ENCODE measurements around the gene DPP4. TPM values are rescaled to one million over a fixed set of nuclear protein-coding genes. Genes with fewer than 3 reads are reported as not detected.
A peak's percentile ranks its signal among the peaks of the same experiment; 100 is the strongest.

The DPP4 gene
- total RNA-seq, 2 donors from 2014 or later, result 89.4 to 102 TPM

- H3K4me3 Mint-ChIP-seq, result no peak overlapping the region
- no peaks in the 10 kb centered on the region for H3K9me3 Mint-ChIP-seq
- DNase-seq (ENCODE audit: low spot score) (no peak), ATAC-seq (no peak)
- H3K36me3 Mint-ChIP-seq, result no peaks in the 10 kb centered on the region
- peaks cover 0 to 3% of the 10 kb centered on the region in 2 donors for H3K4me1 Mint-ChIP-seq (ENCODE audit: low read depth in 2 of 2)
- no peak overlapping the region for H3K27ac Mint-ChIP-seq
- peaks cover 10 to 12% of the 10 kb centered on the region in 2 donors for H3K27me3 Mint-ChIP-seq
Observed at GRCh38 chr2:162100579-162100978, 26.6 kb upstream of the DPP4 start.

- Mint-ChIP-seq H3K9me3 (no peaks in the 10 kb centered on the region), H3K4me3 (no peak overlapping the region), H3K27me3 (peaks cover 10 to 12% of the 10 kb centered on the region in 2 donors), H3K36me3 (no peaks in the 10 kb centered on the region), H3K4me1 (ENCODE audit: low read depth in 2 of 2) (peaks cover 0 to 3% of the 10 kb centered on the region in 2 donors), H3K27ac (no peak overlapping the region)
- ATAC-seq, result no peak
- no peak for DNase-seq (ENCODE audit: low spot score)
Observed at GRCh38 chr2:162099836-162100235, 25.8 kb upstream of the DPP4 start.

DNA sequence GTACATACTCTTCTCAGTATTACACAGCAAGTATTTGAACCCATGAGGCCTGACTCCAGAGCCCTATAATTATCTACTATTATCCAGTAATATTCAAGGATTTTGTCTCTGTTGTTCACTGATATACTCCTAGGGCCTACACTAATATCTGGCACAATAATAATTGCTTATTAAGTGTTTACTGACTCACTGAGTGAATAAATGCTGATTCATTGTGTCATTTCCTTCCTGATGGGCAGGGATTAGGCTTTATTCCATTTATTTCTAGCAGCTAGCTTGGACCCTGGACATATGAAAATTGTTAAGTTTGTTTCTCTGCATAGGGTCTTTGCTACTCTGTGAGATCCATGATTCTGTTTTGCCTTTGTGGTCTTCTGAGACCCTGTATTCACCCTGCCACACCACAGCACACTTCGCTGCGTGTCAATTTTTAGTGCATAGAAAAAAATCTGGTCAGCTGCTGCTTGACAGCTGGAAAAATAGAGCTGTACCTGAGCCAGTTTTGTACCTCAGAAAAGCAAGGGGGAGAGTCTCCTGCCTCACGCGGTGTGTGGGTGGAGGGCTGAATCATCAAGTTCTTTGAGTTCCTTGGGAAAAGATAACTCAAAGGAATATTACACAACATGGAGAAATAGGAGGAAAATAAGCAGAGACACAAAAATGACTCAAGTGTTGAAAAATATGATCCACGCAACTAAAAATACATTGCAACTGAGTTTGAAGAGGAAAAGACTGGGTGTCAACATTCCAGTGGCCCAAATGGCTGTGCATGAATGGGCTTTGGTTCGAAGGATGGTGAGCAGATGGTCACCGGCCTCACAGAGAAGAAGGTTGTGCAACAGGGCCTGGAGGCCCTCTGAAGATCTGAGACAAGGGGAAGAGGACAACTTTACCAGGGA, 18.9 kb upstream of the DPP4 start:
- Mint-ChIP-seq H3K9me3 (no peaks in the 10 kb centered on the region), H3K36me3 (no peaks in the 10 kb centered on the region), H3K4me3 (no peak overlapping the region), H3K4me1 (ENCODE audit: low read depth in 2 of 2) (peaks cover 0 to 5% of the 10 kb centered on the region in 2 donors), H3K27ac (peak overlapping the region in 1 of 2 donors; percentile 55), H3K27me3 (peaks cover 4 to 5% of the 10 kb centered on the region in 2 donors)
- no peak for DNase-seq (ENCODE audit: low spot score)
- ATAC-seq, result no peak

- DNase-seq (ENCODE audit: low spot score) (no peak), ATAC-seq (no peak)
- peaks cover 0 to 5% of the 10 kb centered on the region in 2 donors for H3K4me1 Mint-ChIP-seq (ENCODE audit: low read depth in 2 of 2)
- H3K36me3 Mint-ChIP-seq, result no peaks in the 10 kb centered on the region
- no peaks in the 10 kb centered on the region for H3K9me3 Mint-ChIP-seq
- H3K4me3 Mint-ChIP-seq, result no peak overlapping the region
- H3K27ac Mint-ChIP-seq, result peak overlapping the region in 1 of 2 donors; percentile 55
- no peaks in the 10 kb centered on the region for H3K27me3 Mint-ChIP-seq
Observed at GRCh38 chr2:162092008-162092390, 18.0 kb upstream of the DPP4 start.

DNA sequence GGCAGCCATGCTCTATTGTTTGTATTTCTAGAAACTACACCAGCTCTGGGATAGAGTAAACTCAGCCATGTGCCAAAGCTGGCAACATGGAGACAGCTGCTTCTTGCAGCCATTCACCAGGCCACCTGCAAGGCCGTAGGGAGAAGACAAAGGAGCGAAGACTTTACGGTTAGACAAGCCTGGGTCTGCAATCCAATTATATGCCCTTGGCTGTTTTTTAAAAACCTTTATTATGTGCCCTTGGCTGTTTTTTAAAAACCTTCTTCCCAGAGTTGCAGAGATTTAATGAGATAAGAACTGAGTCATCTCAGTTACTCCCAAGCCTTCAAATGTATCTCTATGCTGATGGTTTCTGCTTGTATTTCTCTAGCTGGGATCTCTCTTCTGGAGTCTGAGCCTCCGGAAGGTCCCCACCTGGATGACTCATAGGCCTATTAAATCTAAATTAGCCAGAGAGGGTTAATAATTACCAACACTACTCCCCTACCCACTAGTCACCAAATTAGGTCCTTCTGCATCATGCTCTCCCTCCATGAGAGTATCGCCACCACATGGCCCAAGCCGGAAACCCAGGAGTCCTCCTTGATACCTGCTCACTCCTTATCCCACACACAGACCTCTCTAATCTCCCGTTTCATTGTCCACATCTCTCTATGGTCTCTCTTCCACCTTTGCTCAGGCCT, 17.5 kb upstream of the DPP4 start:
- Mint-ChIP-seq H3K4me1 (ENCODE audit: low read depth in 2 of 2) (peaks cover 0 to 5% of the 10 kb centered on the region in 2 donors), H3K4me3 (no peak overlapping the region), H3K27me3 (no peaks in the 10 kb centered on the region), H3K27ac (no peak overlapping the region), H3K9me3 (no peaks in the 10 kb centered on the region), H3K36me3 (no peaks in the 10 kb centered on the region)
- DNase-seq (ENCODE audit: low spot score) (no peak), ATAC-seq (no peak)

DNA sequence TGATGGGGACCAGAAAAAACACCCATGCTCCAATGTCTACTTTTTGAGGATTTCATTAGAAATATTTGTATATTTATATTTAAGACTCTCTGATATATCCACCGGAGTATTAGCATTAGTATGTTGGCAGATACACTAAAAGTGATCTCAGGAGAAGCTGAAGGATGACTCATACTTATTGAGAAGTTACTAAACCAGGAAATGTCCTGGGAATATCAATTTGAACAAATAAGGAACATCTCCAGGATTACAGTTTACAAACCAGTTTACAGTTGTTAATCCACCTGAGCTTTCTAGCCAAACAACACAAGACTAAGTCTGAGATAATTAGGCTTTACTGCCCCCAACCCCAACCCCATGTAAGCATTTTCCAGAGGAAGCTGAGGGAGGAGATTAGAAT, 16.1 kb upstream of the DPP4 start:
- no peaks in the 10 kb centered on the region for H3K9me3 Mint-ChIP-seq
- DNase-seq (ENCODE audit: low spot score), result no peak
- peaks cover 0 to 5% of the 10 kb centered on the region in 2 donors for H3K4me1 Mint-ChIP-seq (ENCODE audit: low read depth in 2 of 2)
- H3K4me3 Mint-ChIP-seq, result no peak overlapping the region
- no peak for ATAC-seq
- no peaks in the 10 kb centered on the region for H3K36me3 Mint-ChIP-seq
- peak overlapping the region in 1 of 2 donors; percentile 7 for H3K27ac Mint-ChIP-seq
- H3K27me3 Mint-ChIP-seq, result no peaks in the 10 kb centered on the region

DNA sequence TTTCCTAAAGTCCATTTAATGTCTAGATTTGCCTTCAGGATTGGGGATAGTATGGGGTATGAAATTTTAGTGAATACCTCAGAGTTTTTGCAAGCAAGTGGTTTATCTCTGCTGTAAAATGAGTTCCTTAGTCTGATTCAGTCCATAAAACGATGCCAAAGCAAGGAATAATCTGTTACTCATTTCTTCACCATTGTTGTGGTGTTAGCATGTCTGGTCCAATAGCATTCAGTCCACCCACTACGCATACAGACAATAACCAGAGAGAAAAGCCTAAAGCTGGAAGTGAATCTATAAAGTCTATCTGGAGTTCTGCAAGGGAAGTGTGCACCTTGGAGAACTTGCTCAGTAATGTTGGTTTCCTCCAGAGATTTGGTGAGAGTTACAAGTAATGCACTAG, 12.9 kb upstream of the DPP4 start:
- peaks cover 0 to under 1% of the 10 kb centered on the region in 2 donors for H3K4me1 Mint-ChIP-seq (ENCODE audit: low read depth in 2 of 2)
- no peak overlapping the region for H3K27ac Mint-ChIP-seq
- no peaks in the 10 kb centered on the region for H3K9me3 Mint-ChIP-seq
- DNase-seq (ENCODE audit: low spot score), result no peak
- no peak overlapping the region for H3K4me3 Mint-ChIP-seq
- H3K27me3 Mint-ChIP-seq, result no peaks in the 10 kb centered on the region
- no peaks in the 10 kb centered on the region for H3K36me3 Mint-ChIP-seq
- no peak for ATAC-seq

DNA sequence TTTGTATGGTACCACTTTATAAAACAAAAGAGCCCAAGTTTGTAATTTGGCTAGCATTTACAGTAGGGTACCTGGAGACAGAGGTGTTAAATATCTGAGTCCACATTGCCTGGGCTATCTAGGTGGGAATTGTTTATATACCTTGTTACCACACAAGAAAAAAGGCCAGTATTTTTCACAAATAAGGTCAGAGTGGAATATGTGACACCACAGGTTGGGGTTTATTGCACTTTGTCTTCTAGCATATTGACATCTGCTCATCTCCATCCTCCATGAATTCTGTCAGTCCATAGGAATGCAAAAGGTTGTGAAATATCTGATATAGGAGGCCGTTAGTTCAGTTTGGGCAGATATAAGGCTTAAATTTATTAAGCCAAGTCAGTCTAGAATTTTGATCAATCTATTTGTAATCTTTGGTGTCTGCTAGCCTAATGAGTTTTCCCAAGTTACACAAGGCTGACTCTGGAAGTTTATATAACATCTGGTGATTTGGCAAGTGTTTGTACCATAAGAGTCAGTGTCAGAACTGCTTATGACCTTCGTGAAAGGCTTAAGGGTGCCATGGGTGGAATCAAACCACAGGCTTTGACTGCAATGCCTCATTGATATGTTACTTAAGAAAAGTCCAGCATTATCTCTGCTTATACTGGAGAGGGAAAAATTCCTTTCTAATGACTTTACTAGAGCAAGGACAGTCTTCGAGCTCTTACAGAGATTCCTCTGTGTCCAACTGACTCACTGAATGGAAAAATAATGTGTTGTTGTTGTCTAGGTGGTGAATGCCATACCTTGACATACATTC, 11.3 kb upstream of the DPP4 start:
- H3K27ac Mint-ChIP-seq, result no peak overlapping the region
- peaks cover 4% of the 10 kb centered on the region for H3K9me3 Mint-ChIP-seq
- H3K4me1 Mint-ChIP-seq (ENCODE audit: low read depth in 2 of 2), result no peaks in the 10 kb centered on the region
- no peaks in the 10 kb centered on the region for H3K36me3 Mint-ChIP-seq
- no peak for ATAC-seq
- H3K27me3 Mint-ChIP-seq, result no peaks in the 10 kb centered on the region
- no peak overlapping the region for H3K4me3 Mint-ChIP-seq
- no peak for DNase-seq (ENCODE audit: low spot score)

DNA sequence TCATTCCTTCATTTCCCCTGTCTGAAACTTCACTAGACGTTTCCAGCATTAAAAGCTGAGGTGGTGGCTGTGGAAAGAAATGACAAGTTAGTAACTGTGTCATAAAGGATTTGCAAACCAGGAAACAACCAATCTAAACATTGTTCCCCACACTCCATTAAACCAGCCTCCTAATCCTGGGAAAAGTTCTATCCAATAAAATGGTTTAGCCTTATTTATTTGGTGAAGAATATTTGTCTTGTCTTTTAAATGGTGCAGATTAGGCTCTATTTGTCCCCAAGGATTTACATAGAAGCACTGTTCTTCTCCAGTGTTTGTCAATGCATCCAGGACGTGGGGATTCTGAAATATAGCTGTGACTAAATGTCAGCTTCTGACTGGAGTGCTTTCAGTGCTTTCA, 10.5 kb upstream of the DPP4 start:
- Mint-ChIP-seq H3K9me3 (peaks cover 4% of the 10 kb centered on the region), H3K27ac (no peak overlapping the region), H3K27me3 (no peaks in the 10 kb centered on the region), H3K4me1 (ENCODE audit: low read depth in 2 of 2) (no peaks in the 10 kb centered on the region), H3K4me3 (no peak overlapping the region), H3K36me3 (peaks cover 7% of the 10 kb centered on the region)
- no peak for ATAC-seq
- no peak for DNase-seq (ENCODE audit: low spot score)

- no peak overlapping the region for H3K4me3 Mint-ChIP-seq
- no peak overlapping the region for H3K27ac Mint-ChIP-seq
- no peaks in the 10 kb centered on the region for H3K27me3 Mint-ChIP-seq
- peaks cover 7% of the 10 kb centered on the region for H3K9me3 Mint-ChIP-seq
- no peaks in the 10 kb centered on the region for H3K4me1 Mint-ChIP-seq (ENCODE audit: low read depth in 2 of 2)
- ATAC-seq (no peak), DNase-seq (ENCODE audit: low spot score) (no peak)
- peaks cover 20% of the 10 kb centered on the region for H3K36me3 Mint-ChIP-seq
Observed at GRCh38 chr2:162082681-162083080, 8.7 kb upstream of the DPP4 start.

- ATAC-seq (no peak), DNase-seq (ENCODE audit: low spot score) (no peak)
- no peak overlapping the region for H3K27ac Mint-ChIP-seq
- H3K36me3 Mint-ChIP-seq, result peaks cover 24% of the 10 kb centered on the region
- no peak overlapping the region for H3K4me3 Mint-ChIP-seq
- H3K27me3 Mint-ChIP-seq, result no peaks in the 10 kb centered on the region
- no peaks in the 10 kb centered on the region for H3K4me1 Mint-ChIP-seq (ENCODE audit: low read depth in 2 of 2)
- peaks cover 7% of the 10 kb centered on the region for H3K9me3 Mint-ChIP-seq
Observed at GRCh38 chr2:162082036-162082435, 8.0 kb upstream of the DPP4 start.

- no peak for ATAC-seq
- Mint-ChIP-seq H3K27ac (no peak overlapping the region), H3K4me3 (no peak overlapping the region), H3K4me1 (ENCODE audit: low read depth in 2 of 2) (peaks cover 13 to 17% of the 10 kb centered on the region in 2 donors), H3K9me3 (peaks cover 7% of the 10 kb centered on the region), H3K36me3 (peaks cover 31% of the 10 kb centered on the region), H3K27me3 (peaks cover 0 to 6% of the 10 kb centered on the region in 2 donors)
- no peak for DNase-seq (ENCODE audit: low spot score)
Observed at GRCh38 chr2:162079514-162079913, 5.5 kb upstream of the DPP4 start.

DNA sequence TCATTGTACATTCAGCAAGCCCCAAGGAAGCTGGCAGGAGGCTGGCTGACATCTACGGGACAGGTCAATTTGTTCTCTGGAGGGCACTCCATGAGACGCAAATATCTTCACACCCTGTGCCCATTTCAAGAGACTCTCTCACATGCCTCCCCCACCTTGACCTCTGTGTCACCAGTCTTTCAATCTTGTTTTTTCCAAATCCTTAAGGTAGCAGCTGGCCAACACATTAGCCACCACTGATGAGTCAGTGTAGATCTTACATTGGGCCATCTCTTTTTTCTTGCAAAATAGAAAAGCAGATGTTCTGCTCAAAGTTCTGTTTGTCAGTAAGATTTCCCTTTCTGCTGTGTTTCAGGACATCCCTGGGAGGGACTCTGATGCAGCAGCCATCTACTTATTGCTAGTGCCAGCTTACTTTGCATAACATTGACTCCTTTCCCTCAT, 1.7 kb upstream of the DPP4 start:
- H3K4me1 Mint-ChIP-seq (ENCODE audit: low read depth in 2 of 2), result peaks cover 32 to 39% of the 10 kb centered on the region in 2 donors
- peak overlapping the region in 1 of 2 donors; percentile 40 for H3K27ac Mint-ChIP-seq
- H3K27me3 Mint-ChIP-seq, result peaks cover 6 to 9% of the 10 kb centered on the region in 2 donors
- ATAC-seq (peak in 1 of 2 donors; percentile 38), DNase-seq (ENCODE audit: low spot score) (no peak)
- H3K9me3 Mint-ChIP-seq, result peaks cover 4% of the 10 kb centered on the region
- H3K4me3 Mint-ChIP-seq, result peak overlapping the region; percentile 88
- H3K36me3 Mint-ChIP-seq, result peaks cover 44% of the 10 kb centered on the region

Measured in natural killer cell treated with Interleukin-12 subunit alpha and Interleukin-12 subunit beta and Interleukin-15 and Interleukin-18, amount 100 ng/mL, for 72 hours (primary cell).